Right cardiac atrium (tissue), 5 donors: Measurements from ENCODE around the gene MAPK11. TPM values are rescaled to one million over a fixed set of nuclear protein-coding genes. Genes with fewer than 3 reads are reported as not detected.

ENCODE experiments used
- ATAC-seq, 2 donors: fragments of 200-7000 bp; cut with Tn5 transposase; one replicate each; pipeline versions ENCODE4 v1.8.0 to v1.9.1; 2020; ENCODE audit warnings: moderate library complexity in 2 of 2, mild to moderate bottlenecking in 1 of 2
- DNase-seq, 3 donors: peaks; one replicate each; pipeline ENCODE4 v3.0.0-alpha.2; 2020
- H3K27ac ChIP-seq: one replicate; pipeline ENCODE4 v1.5.1; 2013; ENCODE audit warnings: mild to moderate bottlenecking, low read length, control low read depth, moderate library complexity
- H3K27me3 ChIP-seq: one replicate; pipeline ENCODE4 v1.6.1; 2013; ENCODE audit not compliant: control insufficient read depth, insufficient read depth
- H3K4me1 ChIP-seq: one replicate; pipeline ENCODE4 v1.6.1; 2013; ENCODE audit warnings: low read length; ENCODE audit not compliant: control insufficient read depth, insufficient read depth
- H3K4me3 ChIP-seq: one replicate; pipeline ENCODE4 v1.5.1; 2013; ENCODE audit warnings: low read length, control low read depth
- H3K9me3 ChIP-seq: one replicate; pipeline ENCODE4 v1.6.1; 2013; ENCODE audit warnings: low read length; ENCODE audit not compliant: control insufficient read depth
- WGBS: extraction: QIAGEN DNeasy Blood & Tissue Kit; methylation state at CpG from one replicate; pipeline ENCODE4 v1.1.7; 2013; 5-methylcytosine and 5-hydroxymethylcytosine counted together
- intact Hi-C, 4 donors: fragments of 100-400 bp; cut with DNase I; formaldehyde crosslinking; loops; one replicate each; pipeline versions ENCODE4 v1.11.0 to v1.14.0; 2022 to 2023
- polyA plus RNA-seq: library from polyadenylated mRNA; stranded (reverse); fragments of 200-250 nt; gene quantifications from one replicate; pipeline ENCODE4 v1.2.3, GENCODE V29; 2013
- total RNA-seq, 4 donors: library from RNA; stranded (reverse); fragmentation: NEBNext Ultra II Directional; extraction: Animal tissue kit (Norgen Biotek cat#: 25700); gene quantifications; one replicate each; pipeline ENCODE4 v1.2.1, GENCODE V29; 2021
- donor health status: healthy with polysubstance abuse.
- donor health status: DM: no; HTN: yes; CAD: no.
- donor health status: DM: no; HTN: no; CAD: no.
- donor health status: DM: no; HTN: yes; CAD: no; lungs with severe emphysema.
- donor health status: DM: yes; HTN: yes; CAD: no.

The MAPK11 gene
- total and polyA plus RNA-seq, 5 donors: 6.4 to 8.8 (median 7.5) TPM

DNA sequence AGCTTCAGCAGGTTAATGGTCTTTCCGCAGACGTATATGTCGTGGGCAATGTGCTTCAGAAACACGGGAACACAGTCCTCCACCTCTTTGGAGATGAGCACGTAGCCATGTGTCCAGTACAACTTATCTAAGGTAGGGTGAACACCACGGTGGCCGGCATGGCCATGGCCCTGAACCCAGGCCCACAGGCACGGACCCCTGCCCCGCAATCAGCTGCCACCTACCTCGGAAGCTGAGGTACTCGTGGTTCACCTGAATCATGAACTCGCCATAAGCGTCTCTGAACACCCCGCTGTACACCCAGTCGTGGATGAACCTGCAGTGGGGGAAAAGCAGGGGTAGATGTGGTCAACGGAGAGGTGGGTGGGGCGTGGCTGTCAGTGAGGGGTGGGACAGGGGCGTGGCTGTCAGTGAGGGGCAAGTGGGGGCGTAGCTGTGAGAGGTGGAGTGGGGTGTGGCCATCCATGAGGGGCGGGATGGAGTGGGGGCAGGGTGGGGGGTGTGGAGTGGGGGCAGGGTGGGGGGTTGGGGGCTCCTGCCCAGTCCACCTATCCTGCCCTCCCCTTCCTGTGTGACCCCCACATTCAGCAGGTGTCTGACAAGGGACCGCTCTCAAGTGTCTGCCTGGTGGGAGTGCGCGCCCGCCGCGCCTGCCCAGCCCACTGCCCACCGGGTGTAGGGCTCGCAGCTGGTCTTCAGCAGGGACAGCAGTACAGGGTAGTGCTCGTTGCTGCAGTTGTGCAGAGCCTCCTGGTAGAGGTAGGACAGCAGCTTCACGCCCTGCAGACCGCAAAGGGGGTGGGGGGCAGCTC, 43.9 kb downstream of the MAPK11 start:
- intact Hi-C loops: no loop called here
- no peaks in the 10 kb centered on the region for H3K27me3 ChIP-seq
- no peak for ATAC-seq
- DNase-seq: peak in 2 of 3 donors; percentile 35 to 40
- WGBS: 93% methylated on average over 31 of the region's 31 CpGs
- H3K27ac ChIP-seq: no peak overlapping the region
- no peaks in the 10 kb centered on the region for H3K9me3 ChIP-seq
- H3K4me3 ChIP-seq: no peak overlapping the region
- H3K4me1 ChIP-seq: no peaks in the 10 kb centered on the region

GRCh38 chr22:50225200-50225969, 44.8 kb downstream of the MAPK11 start:
- WGBS: 85% methylated on average over 24 of the region's 24 CpGs
- intact Hi-C loops: no loop called here

GRCh38 chr22:50224071-50224470, 46.1 kb downstream of the MAPK11 start:
- Histone ChIP-seq H3K27me3 (no peaks in the 10 kb centered on the region), H3K9me3 (no peaks in the 10 kb centered on the region), H3K27ac (no peak overlapping the region), H3K4me1 (no peaks in the 10 kb centered on the region), H3K4me3 (no peak overlapping the region)
- intact Hi-C loops: no loop called here
- DNase-seq (peak in 2 of 3 donors; percentile 15 to 32), ATAC-seq (no peak)
- 94% methylated on average over 16 of the region's 16 CpGs for WGBS

More at GRCh38 chr22:50225200-50225969, 44.8 kb downstream of the MAPK11 start:
- Histone ChIP-seq H3K4me3 (no peak overlapping the region), H3K9me3 (no peaks in the 10 kb centered on the region), H3K27me3 (no peaks in the 10 kb centered on the region), H3K27ac (no peak overlapping the region), H3K4me1 (no peaks in the 10 kb centered on the region)
- peak in 2 of 3 donors; percentile 45 to 57 for DNase-seq
- ATAC-seq: no peak

DNA sequence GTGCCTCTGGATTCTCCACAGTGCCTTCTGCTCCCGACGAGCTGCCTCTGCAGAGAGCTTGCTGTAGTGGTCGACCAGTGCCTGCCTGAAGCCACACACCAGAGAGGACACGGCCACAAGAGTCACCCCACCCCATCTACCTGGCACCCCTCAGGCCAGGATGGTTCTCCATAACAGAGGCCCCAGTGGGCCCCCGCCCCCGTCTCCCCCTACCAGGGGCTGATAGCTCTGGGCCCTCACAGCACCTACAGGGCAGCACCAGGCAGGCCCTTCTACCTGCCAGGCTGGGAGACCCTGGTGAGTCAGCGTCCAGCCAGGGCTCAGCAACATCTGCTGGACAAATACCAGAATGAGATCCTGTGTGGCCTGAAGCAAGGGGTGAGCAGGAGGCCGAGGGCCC, 47.7 kb downstream of the MAPK11 start:
- H3K4me3 ChIP-seq: no peak overlapping the region
- ATAC-seq (no peak), DNase-seq (peak in 2 of 3 donors; percentile 30 to 41)
- no peaks in the 10 kb centered on the region for H3K9me3 ChIP-seq
- no peak overlapping the region for H3K27ac ChIP-seq
- intact Hi-C loops: no loop called here
- H3K4me1 ChIP-seq: no peaks in the 10 kb centered on the region
- WGBS: 86% methylated on average over 8 of the region's 8 CpGs
- no peaks in the 10 kb centered on the region for H3K27me3 ChIP-seq

DNA sequence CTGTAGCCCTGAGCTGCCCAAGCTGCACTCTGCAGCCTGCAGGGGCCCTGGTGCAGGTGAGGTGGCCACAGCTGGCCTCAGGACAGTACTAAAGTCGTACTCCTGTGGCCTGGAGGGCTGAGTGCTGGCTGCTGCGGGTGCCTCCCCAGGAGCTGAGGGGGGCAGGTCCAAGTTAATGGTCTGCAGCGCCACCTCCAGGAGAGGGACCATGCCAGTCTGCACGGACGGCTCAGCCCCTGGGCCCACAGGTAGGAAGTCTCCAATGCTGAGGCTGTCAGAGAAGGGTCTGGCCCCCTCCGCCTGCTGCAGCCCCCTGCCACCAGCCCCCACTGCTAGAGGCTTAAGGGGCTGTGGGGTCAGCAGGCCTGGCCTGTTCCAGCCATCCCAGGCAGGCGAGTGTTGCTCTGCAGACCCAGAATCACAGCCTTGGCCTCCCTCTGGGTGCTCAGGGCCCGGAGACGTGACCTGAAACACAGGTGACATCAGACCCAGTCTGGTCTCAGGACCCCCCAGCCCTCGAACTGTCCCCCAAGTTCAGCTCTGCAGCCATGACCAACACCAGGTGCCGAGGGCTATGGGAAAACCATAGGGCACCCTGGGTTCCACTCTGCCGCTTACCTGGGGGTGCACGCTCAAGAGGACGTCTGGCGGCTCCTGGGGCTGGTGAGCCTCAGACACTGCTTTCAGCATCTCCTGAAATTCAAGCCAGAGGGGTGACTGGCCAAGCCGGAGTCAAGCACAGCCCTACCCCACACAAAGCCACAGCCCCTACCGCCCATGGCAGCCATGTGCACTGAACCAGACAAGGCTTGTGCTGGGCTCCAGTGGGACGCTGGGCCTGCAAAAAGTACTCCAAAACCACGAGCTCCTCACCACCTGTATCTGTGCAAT, 48.5 kb downstream of the MAPK11 start:
- DNase-seq: peak in 2 of 3 donors; percentile 35 to 48
- Histone ChIP-seq H3K9me3 (no peaks in the 10 kb centered on the region), H3K4me3 (no peak overlapping the region), H3K4me1 (no peaks in the 10 kb centered on the region), H3K27me3 (no peaks in the 10 kb centered on the region), H3K27ac (no peak overlapping the region)
- WGBS: 90% methylated on average over 19 of the region's 19 CpGs
- no peak for ATAC-seq
- intact Hi-C loops: no loop called here

DNA sequence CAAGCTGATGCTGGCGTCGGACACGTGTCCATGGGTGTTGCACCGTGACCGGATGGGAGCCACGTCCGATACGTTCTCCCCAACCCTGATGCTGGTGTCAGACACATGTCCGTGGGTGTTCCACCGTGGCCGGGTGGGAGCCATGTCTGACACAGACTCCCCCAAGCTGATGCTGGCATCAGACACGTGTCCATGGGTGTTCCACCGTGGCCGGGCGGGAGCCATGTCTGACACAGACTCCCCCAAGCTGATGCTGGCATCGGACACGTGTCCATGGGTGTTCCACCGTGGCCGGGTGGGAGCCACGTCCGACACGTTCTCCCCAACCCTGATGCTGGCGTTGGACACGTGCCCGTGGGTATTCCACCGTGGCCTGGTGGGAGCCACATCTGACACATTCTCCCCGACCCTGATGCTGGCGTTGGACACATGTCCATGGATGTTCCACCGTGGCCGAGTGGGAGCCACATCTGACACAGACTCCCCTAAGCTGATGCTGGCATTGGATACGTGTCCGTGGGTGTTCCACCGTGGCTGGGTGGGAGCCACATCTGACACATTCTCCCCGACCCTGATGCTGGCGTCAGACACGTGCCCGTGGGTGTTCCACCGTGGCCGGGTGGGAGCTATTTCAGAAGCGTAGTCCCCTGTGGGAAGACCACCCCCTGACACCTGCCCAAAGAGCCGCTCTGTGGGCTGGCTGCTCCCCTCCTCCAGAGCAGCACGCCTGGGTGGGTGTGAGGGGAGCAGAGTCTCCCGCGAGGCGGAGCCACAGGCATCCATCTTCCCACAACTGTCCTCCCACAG, 49.4 kb downstream of the MAPK11 start:
- intact Hi-C loops: no loop called here
- no peaks in the 10 kb centered on the region for H3K4me1 ChIP-seq
- DNase-seq: peak in 2 of 3 donors; percentile 42 to 54
- WGBS: 96% methylated on average over 45 of the region's 45 CpGs
- H3K27ac ChIP-seq: no peak overlapping the region
- no peak overlapping the region for H3K4me3 ChIP-seq
- ATAC-seq: no peak
- no peaks in the 10 kb centered on the region for H3K27me3 ChIP-seq
- no peaks in the 10 kb centered on the region for H3K9me3 ChIP-seq

GRCh38 chr22:50219800-50220602, 50.2 kb downstream of the MAPK11 start:
- intact Hi-C loops: loop anchor here in 1 of 4 donors (10.0 kb wide), 1 partner anchor 285 kb away; no protein-coding TSS in a partner anchor
- ATAC-seq (peak; percentile 1 to 4), DNase-seq (peak in 2 of 3 donors; percentile 36 to 46)
- H3K4me1 ChIP-seq: no peaks in the 10 kb centered on the region
- no peak overlapping the region for H3K4me3 ChIP-seq
- WGBS: 81% methylated on average over 25 of the region's 25 CpGs
- no peaks in the 10 kb centered on the region for H3K27me3 ChIP-seq
- H3K9me3 ChIP-seq: no peaks in the 10 kb centered on the region
- no peak overlapping the region for H3K27ac ChIP-seq

DNA sequence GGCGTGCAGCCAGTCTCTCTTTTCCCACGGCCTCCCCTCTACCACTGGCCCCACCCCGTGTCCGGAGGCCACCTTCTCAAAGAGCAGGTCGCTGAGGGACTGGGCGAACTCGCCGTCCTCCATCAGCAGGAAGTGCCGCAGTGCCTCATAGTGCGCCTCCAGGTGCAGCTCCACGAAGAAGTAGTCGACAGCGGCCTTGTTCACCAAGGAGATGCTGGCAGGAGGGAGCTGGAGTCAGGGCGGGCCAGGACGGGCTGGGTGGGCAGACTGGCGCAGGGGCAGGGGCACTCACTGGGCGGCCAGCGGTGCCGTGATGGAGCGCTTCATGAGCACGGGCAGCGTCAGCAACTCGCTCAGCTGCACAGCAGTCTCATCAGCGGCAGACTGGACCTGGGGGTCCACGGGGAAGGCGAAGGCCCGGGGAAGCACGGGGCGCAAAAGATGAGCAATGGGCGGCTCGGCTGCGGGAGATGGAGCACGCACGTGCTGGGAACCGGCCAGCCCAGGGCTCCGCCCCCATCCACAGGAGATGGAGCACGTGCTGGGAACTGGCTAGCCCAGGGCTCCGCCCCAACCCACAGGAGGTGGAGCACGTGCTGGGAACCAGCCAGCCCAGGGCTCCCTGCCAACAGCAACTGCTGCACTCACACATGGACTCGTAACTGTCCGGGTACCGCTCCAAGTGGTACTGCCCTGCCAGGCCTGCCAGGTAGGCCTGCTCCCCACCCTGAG, 51.0 kb downstream of the MAPK11 start:
- Histone ChIP-seq H3K4me3 (no peak overlapping the region), H3K27me3 (no peaks in the 10 kb centered on the region), H3K27ac (no peak overlapping the region), H3K9me3 (no peaks in the 10 kb centered on the region), H3K4me1 (no peaks in the 10 kb centered on the region)
- WGBS: 70% methylated on average over 42 of the region's 42 CpGs
- peak; percentile 83 to 94 (median 93) for DNase-seq
- peak; percentile 75 to 78 for ATAC-seq
- intact Hi-C loops: loop anchor here in 1 of 4 donors (10.0 kb wide), 1 partner anchor 284 kb away; no protein-coding TSS in a partner anchor
